SH-SY5Y (cell line): Measurements from ENCODE around the gene SLC36A4.

Source experiments
- GATA2 ChIP-seq: IDR thresholded peaks from 2 replicates; pipeline ENCODE4 v1.6.1; 2011; ENCODE audit warnings: mild to moderate bottlenecking, low read depth, low read length
- GATA3 ChIP-seq: IDR thresholded peaks from 2 replicates; pipeline ENCODE4 v1.6.1; 2011; ENCODE audit warnings: low read depth, mild to moderate bottlenecking, low read length, moderate library complexity

- no peak for TF ChIP-seq GATA2
- TF ChIP-seq GATA3 = no peak
These were observed 79.5 kb downstream of the SLC36A4 start for GRCh38 chr11:93118276-93118675.
